Measurements from ENCODE around the gene SLCO2A1.

SLCO2A1 gene

GRCh38 chr3:133917144-133917543 is 112.6 kb downstream of the SLCO2A1 start:
- TF ChIP-seq, protein P1, sequence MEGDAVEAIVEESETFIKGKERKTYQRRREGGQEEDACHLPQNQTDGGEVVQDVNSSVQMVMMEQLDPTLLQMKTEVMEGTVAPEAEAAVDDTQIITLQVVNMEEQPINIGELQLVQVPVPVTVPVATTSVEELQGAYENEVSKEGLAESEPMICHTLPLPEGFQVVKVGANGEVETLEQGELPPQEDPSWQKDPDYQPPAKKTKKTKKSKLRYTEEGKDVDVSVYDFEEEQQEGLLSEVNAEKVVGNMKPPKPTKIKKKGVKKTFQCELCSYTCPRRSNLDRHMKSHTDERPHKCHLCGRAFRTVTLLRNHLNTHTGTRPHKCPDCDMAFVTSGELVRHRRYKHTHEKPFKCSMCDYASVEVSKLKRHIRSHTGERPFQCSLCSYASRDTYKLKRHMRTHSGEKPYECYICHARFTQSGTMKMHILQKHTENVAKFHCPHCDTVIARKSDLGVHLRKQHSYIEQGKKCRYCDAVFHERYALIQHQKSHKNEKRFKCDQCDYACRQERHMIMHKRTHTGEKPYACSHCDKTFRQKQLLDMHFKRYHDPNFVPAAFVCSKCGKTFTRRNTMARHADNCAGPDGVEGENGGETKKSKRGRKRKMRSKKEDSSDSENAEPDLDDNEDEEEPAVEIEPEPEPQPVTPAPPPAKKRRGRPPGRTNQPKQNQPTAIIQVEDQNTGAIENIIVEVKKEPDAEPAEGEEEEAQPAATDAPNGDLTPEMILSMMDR (IDR thresholded peaks at IDR 0.05; ENCODE audit: extremely low read depth, missing control alignments): no peak
- DNase-seq (ENCODE audit: low spot score): no peak

DNA sequence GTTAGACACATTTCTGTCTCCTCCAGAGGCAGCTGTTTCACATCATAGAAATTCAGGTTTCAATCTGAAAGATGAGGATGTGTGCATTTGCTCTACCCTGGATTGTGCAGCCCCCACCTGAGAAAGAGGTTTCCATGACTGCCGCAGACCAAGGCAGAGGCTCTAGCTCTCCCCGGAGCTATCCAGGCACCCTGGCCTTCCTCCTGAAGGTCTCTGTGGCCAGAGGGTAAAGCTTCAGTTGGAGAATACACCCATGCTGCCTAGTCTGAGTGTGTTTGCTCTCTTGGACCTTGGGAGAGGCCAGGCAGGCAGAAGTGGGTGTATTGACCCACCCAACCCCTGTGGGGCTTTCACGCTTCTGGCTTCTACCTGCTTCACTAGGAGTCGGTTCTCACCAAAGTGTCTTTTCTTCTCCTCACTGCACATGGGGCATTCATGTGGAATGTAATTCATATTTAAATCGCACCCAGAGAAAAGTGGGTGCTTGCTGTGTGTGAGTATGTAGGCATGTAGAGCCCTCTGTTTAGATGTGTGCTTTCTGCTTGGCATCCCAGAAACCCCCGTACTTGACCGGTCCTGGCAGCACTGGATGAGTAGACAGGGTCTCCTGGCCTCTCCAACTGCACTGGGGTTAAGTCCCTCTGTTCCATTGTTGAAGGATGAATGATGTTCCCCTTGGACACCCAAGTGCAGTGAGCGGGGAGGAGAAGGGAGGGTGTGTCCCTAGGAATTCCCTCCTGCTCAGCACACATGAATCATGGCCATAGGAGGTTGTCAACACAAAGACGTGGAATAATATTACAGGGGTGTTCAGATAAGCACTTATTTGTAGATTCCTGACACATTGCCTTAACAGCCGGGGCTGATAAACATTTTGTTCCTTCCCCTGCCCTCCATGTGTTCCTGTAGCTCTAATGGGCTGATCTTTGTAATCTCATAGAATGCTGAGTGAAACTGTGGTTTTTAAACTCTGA is 113.8 kb downstream of the SLCO2A1 start:
- no peak for DNase-seq (ENCODE audit: low spot score)
- TF ChIP-seq, protein P1 (IDR thresholded peaks at IDR 0.05; ENCODE audit: extremely low read depth, missing control alignments): no peak

GRCh38 chr3:133914839-133915600 is 114.7 kb downstream of the SLCO2A1 start:
- TF ChIP-seq, protein P1 (IDR thresholded peaks at IDR 0.05; ENCODE audit: extremely low read depth, missing control alignments): no peak
- no peak for DNase-seq (ENCODE audit: low spot score)

DNA sequence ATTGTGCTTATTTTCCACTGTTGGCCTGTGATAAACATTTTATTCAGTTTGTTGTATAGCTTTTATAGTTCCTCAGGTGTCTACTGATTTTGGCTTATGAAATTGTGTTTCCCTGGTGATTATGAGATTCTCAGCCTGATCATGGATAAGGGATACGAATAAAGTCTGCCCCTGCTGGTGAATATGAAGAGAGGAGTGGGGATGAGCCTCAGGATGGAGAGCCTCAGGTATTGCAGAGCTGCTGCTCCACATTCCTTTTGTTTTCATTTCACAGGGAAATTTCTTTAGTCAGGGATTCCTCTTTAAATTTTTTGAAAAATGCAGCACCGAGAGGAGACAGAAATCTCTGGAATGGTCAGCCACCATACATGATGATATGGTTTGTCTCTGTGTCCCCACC is 119.3 kb downstream of the SLCO2A1 start:
- DNase-seq (ENCODE audit: low spot score): no peak
- TF ChIP-seq, protein P1 (IDR thresholded peaks at IDR 0.05; ENCODE audit: extremely low read depth, missing control alignments): no peak

- no peak for DNase-seq (ENCODE audit: low spot score)
- TF ChIP-seq, protein P1 (IDR thresholded peaks at IDR 0.05; ENCODE audit: extremely low read depth, missing control alignments): no peak
Measured at GRCh38 chr3:133905376-133905775, 124.3 kb downstream of the SLCO2A1 start.

DNA sequence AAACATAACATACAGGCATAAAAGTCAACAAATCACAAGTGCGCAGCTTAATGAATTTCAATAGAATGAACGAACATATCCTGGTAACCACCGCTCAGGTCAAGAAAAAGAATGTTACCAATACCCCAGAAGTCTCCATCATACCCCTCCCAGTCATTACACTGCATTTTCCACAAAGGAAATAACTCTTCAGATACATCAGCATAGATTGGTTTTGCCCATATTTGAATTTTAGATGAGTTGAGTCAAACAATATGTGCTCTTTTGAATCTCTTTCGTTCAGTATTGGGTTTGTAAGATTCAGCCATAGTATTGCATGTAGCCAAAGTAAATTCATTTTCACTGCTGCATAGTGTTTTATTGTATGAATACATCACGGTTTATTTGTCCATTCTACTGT is 127.9 kb downstream of the SLCO2A1 start:
- DNase-seq (ENCODE audit: low spot score): no peak
- TF ChIP-seq, protein P1 (IDR thresholded peaks at IDR 0.05; ENCODE audit: extremely low read depth, missing control alignments): no peak

DNA sequence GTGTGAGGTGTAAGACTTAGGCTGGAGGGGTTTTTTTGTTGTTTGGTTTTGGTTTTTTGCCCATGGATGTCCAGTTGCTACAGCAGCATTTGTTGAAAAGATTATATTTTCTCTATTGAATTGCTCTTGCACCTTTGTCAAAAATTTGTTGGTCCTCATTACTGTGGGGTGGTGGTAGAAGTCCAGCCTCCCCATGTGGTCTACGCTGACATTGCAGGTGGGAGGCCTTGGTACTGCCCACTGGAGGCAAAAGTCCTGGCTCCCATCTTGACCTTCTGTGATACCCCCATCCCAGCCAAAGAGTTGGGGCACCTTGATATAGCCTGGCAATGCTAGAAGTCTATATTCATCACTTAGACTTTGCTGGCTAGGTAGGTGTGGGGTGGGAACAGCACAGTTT is 128.6 kb downstream of the SLCO2A1 start:
- TF ChIP-seq, protein P1 (IDR thresholded peaks at IDR 0.05; ENCODE audit: extremely low read depth, missing control alignments): no peak
- DNase-seq (ENCODE audit: low spot score): no peak
